Measurements from ENCODE around the gene MRGPRG.

The MRGPRG gene

DNA sequence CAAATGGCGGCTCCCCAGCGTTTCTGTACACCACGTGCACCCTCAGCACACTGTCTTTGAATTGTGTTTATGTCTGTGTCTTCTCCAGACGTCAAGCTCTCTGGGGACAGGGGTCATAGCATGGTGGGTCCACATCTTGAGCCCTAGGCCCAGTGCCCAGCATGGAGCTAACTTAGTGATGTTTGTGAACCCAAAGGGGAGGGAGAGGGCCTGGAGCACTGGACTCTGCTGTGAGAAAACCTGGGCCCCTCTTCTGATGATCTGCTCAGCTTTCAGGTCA, 4.3 kb downstream of the MRGPRG start:
- TF ChIP-seq, protein P1, sequence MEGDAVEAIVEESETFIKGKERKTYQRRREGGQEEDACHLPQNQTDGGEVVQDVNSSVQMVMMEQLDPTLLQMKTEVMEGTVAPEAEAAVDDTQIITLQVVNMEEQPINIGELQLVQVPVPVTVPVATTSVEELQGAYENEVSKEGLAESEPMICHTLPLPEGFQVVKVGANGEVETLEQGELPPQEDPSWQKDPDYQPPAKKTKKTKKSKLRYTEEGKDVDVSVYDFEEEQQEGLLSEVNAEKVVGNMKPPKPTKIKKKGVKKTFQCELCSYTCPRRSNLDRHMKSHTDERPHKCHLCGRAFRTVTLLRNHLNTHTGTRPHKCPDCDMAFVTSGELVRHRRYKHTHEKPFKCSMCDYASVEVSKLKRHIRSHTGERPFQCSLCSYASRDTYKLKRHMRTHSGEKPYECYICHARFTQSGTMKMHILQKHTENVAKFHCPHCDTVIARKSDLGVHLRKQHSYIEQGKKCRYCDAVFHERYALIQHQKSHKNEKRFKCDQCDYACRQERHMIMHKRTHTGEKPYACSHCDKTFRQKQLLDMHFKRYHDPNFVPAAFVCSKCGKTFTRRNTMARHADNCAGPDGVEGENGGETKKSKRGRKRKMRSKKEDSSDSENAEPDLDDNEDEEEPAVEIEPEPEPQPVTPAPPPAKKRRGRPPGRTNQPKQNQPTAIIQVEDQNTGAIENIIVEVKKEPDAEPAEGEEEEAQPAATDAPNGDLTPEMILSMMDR (IDR thresholded peaks at IDR 0.05): no peak
- peak in 1 of 2 donors; percentile 51 for DNase-seq
- Histone ChIP-seq H3K27me3 (peaks cover 0 to 52% of the 10 kb centered on the region in 2 donors), H3K27ac (no peak overlapping the region), H3K4me1 (peaks cover 0 to 6% (median 2%) of the 10 kb centered on the region in 4 donors), H3K36me3 (no peaks in the 10 kb centered on the region), H3K4me3 (no peak overlapping the region), H3K9me3 (peaks cover 0 to 12% (median 8%) of the 10 kb centered on the region in 3 donors)
- intact Hi-C loops (cut with DNase I; ENCODE audit: low total_unique reads): loop anchor here (10.0 kb wide), 1 partner anchor 110 kb away; no protein-coding TSS in a partner anchor

- DNase-seq: peak in 1 of 2 donors; percentile 41
- peaks cover 0 to 47% of the 10 kb centered on the region in 2 donors for H3K27me3 ChIP-seq
- H3K4me3 ChIP-seq: no peak overlapping the region
- no peak overlapping the region for H3K27ac ChIP-seq
- intact Hi-C loops (cut with DNase I; ENCODE audit: low total_unique reads): loop anchor here (10.0 kb wide), 1 partner anchor 109 kb away; no protein-coding TSS in a partner anchor
- no peaks in the 10 kb centered on the region for H3K36me3 ChIP-seq
- H3K9me3 ChIP-seq: peaks cover 0 to 12% (median 8%) of the 10 kb centered on the region in 3 donors
- H3K4me1 ChIP-seq: peaks cover 0 to 6% (median 2%) of the 10 kb centered on the region in 4 donors
- TF ChIP-seq, protein P1 (IDR thresholded peaks at IDR 0.05): no peak
Observed at GRCh38 chr11:3213659-3214419, 4.8 kb downstream of the MRGPRG start.

DNA sequence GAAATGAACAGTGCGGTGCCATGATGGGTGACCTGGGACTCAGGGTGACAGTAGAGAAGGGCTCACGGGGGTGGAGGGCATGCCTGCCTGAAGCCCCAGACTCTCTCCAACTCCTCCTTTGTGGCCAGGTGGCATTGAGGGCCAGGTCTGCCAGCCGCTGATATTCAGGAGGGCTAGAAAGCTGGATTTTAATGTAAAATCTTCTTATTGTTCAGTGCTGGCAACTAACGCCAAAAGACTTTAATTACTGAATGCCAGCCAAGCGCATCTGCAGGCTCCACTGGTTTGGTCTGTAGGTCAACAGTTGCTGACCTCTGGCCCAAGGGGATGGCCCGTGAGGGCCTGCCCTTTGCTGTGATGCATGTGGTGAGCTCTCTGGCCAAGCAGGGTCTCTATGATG, 10.3 kb downstream of the MRGPRG start:
- no peak for DNase-seq
- H3K4me3 ChIP-seq: no peak overlapping the region
- peaks cover 0 to 14% (median 9%) of the 10 kb centered on the region in 4 donors for H3K4me1 ChIP-seq
- peaks cover 0 to 12% (median 8%) of the 10 kb centered on the region in 3 donors for H3K9me3 ChIP-seq
- TF ChIP-seq, protein P1 (IDR thresholded peaks at IDR 0.05): no peak
- no peaks in the 10 kb centered on the region for H3K36me3 ChIP-seq
- peaks cover 0 to 19% of the 10 kb centered on the region in 2 donors for H3K27me3 ChIP-seq
- intact Hi-C loops (cut with DNase I; ENCODE audit: low total_unique reads): no loop called here
- no peak overlapping the region for H3K27ac ChIP-seq

DNA sequence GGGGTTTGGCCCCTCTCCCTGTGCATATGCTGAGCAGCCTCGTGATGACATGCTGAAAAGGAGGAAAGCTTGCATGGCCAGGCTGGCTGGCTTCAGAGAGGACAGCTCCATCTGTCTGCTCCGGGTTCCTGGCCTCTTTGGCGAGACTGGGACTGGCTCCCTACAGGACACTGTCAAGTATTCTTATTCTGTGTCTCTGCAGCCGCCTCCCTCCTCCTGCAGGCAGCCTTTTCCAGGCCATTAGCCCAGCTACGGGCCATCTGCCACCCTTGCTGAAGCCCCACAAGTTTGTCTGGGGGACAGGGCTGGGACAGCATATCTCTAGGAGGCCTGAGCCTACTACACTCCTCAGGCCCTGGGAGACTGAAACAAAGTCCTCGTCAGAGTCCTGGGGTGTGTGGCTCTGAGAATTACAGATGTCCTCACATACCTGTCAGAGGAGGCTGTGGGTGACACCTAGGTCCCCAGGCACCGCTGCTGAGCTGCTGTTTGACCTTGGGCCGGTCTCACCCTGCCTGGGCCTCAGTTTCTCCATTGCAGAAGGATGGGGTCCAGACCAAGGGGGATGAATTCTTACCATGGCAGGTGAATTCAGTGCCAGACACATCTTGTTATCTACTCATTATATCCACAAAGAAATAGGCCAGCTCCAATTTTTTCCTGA, 11.0 kb downstream of the MRGPRG start:
- H3K4me3 ChIP-seq: no peak overlapping the region
- H3K36me3 ChIP-seq: no peaks in the 10 kb centered on the region
- intact Hi-C loops (cut with DNase I; ENCODE audit: low total_unique reads): no loop called here
- peaks cover 0 to 12% (median 8%) of the 10 kb centered on the region in 3 donors for H3K9me3 ChIP-seq
- H3K4me1 ChIP-seq: peaks cover 0 to 21% (median 13%) of the 10 kb centered on the region in 4 donors
- peaks cover 0 to 25% of the 10 kb centered on the region in 2 donors for H3K27me3 ChIP-seq
- DNase-seq: no peak
- H3K27ac ChIP-seq: no peak overlapping the region
- TF ChIP-seq, protein P1 (IDR thresholded peaks at IDR 0.05): no peak

- no peak for DNase-seq
- intact Hi-C loops (cut with DNase I; ENCODE audit: low total_unique reads): no loop called here
- Histone ChIP-seq H3K27me3 (peaks cover 0 to 33% of the 10 kb centered on the region in 2 donors), H3K4me1 (peaks cover 0 to 23% (median 13%) of the 10 kb centered on the region in 4 donors), H3K4me3 (no peak overlapping the region), H3K9me3 (peaks cover 0 to 11% (median 7%) of the 10 kb centered on the region in 3 donors), H3K27ac (no peak overlapping the region), H3K36me3 (no peaks in the 10 kb centered on the region)
- TF ChIP-seq, protein P1 (IDR thresholded peaks at IDR 0.05): no peak
Observed at GRCh38 chr11:3206922-3207204, 11.8 kb downstream of the MRGPRG start.
